Activated T-cell treated with anti-CD3 and anti-CD28 coated beads, Interleukin-2, amount 50 U/mL, for 4 hours (primary cell): Measurements from ENCODE around the gene HOXC4. TPM values are rescaled to one million over a fixed set of nuclear protein-coding genes. Genes with fewer than 3 reads are reported as not detected.

Experiments
- ATAC-seq, 2 donors: fragments of 200-7000 bp; cut with Tn5 transposase; one replicate each; pipeline ENCODE4 v1.10.0; 2021
- DNase-seq: peaks from one replicate; pipeline ENCODE4 v3.0.0-alpha.2; 2020
- H3K27me3 Mint-ChIP-seq: one replicate; pipeline ENCODE4 v1.8.0; 2021; ENCODE audit warnings: low read depth, mixed read lengths
- H3K36me3 Mint-ChIP-seq: one replicate; pipeline ENCODE4 v1.8.0; 2022; ENCODE audit warnings: mixed read lengths; ENCODE audit not compliant: insufficient read depth
- H3K4me1 Mint-ChIP-seq: one replicate; pipeline ENCODE4 v1.8.0; 2021; ENCODE audit warnings: low read depth, mixed read lengths
- H3K4me3 Mint-ChIP-seq: one replicate; pipeline ENCODE4 v1.8.0; 2021; ENCODE audit warnings: mild to moderate bottlenecking, moderate library complexity, mixed read lengths
- H3K9me3 Mint-ChIP-seq: one replicate; pipeline ENCODE4 v1.8.0; 2021; ENCODE audit warnings: mixed read lengths
- total RNA-seq, 3 donors: library from RNA; stranded (reverse); gene quantifications; one replicate each; pipeline ENCODE4 v1.2.1, GENCODE V29; 2021

The HOXC4 gene
- total RNA-seq, 3 donors from 2014 or later, result 0.16 to 0.40 (median 0.29) TPM

DNA sequence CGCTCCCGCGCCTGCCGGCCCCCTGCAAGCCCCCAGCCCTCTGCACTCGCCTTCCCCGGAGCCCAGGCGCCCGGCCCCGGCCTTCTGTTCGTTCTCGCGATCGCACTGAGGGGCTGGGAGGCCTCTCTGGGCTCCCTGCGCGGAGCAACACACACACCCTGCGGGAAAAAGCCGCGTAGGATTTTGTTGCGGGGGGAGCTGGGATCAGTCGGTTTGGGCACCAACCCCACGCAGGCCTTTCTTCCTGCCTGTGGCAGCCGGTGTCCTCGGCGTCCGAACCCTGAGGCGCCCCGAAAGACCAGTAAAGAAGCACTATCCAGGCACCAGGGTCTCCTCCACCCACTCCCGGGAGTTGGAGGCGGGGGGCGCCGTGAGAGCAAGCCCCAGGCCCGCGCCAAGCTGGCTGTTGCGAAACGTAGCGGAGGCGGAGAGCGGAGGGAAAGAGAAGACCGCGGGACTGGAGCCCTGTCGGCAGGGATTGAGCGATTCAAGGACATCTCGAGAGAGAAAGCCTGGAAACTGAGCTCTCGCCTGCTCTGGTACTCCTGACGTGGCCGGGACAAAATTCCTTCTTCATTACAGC, 22.7 kb upstream of the HOXC4 start:
- Mint-ChIP-seq H3K4me1 (peaks cover 24% of the 10 kb centered on the region), H3K27me3 (peaks cover 85% of the 10 kb centered on the region), H3K9me3 (peaks cover 3% of the 10 kb centered on the region), H3K36me3 (no peaks in the 10 kb centered on the region), H3K4me3 (no peak overlapping the region)
- DNase-seq (no peak), ATAC-seq (no peak)

GRCh38 chr12:54031480-54031879, 22.2 kb upstream of the HOXC4 start:
- DNase-seq, result no peak
- H3K4me1 Mint-ChIP-seq, result peaks cover 24% of the 10 kb centered on the region
- H3K27me3 Mint-ChIP-seq, result peaks cover 84% of the 10 kb centered on the region
- H3K36me3 Mint-ChIP-seq, result no peaks in the 10 kb centered on the region
- H3K9me3 Mint-ChIP-seq, result peaks cover 3% of the 10 kb centered on the region
- no peak for ATAC-seq
- no peak overlapping the region for H3K4me3 Mint-ChIP-seq

DNA sequence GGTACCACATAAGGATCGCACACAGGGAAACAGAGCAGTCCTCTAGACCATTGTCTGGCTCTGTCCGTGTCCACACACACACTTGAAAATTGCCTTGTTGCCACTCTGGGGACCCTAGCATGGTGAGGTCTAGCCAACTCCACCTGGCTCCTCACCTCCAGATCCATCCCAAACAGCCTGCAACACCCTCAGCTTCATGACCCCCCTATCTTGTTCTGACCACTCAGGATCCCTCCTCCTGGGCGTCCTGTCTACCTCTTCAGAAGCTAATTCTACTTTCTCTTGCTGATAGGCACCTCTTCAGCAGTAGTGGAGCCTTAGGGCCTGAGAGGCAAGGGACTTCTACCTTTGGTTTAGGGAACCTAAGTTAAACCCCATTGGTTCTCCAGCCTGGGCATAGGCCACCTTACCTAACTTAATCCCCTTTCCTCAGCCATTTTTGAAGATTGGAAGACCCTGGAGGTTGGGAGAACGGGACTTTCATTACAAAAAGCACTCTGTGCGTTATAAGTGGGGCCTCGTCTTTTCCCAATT, 21.5 kb upstream of the HOXC4 start:
- H3K36me3 Mint-ChIP-seq, result no peaks in the 10 kb centered on the region
- H3K4me3 Mint-ChIP-seq, result peak overlapping the region; percentile 5
- H3K4me1 Mint-ChIP-seq, result peaks cover 19% of the 10 kb centered on the region
- ATAC-seq (no peak), DNase-seq (no peak)
- H3K9me3 Mint-ChIP-seq, result peaks cover 3% of the 10 kb centered on the region
- peaks cover 83% of the 10 kb centered on the region for H3K27me3 Mint-ChIP-seq

GRCh38 chr12:54032627-54033100, 21.0 kb upstream of the HOXC4 start, which contains the start of gene HOXC5:
Gene HOXC5, plus strand, starts transcription at chr12:54033050. Its CDS starts 73 bp downstream, at chr12:54033123.
- peak within 1 kb of the TSS; percentile 43 for H3K4me3 Mint-ChIP-seq
- no peaks in the 10 kb centered on the region for H3K36me3 Mint-ChIP-seq
- ATAC-seq (no peak), DNase-seq (peak; percentile 58)
- peaks cover 19% of the 10 kb centered on the region for H3K4me1 Mint-ChIP-seq
- H3K27me3 Mint-ChIP-seq, result peaks cover 83% of the 10 kb centered on the region
- peaks cover 3% of the 10 kb centered on the region for H3K9me3 Mint-ChIP-seq

DNA sequence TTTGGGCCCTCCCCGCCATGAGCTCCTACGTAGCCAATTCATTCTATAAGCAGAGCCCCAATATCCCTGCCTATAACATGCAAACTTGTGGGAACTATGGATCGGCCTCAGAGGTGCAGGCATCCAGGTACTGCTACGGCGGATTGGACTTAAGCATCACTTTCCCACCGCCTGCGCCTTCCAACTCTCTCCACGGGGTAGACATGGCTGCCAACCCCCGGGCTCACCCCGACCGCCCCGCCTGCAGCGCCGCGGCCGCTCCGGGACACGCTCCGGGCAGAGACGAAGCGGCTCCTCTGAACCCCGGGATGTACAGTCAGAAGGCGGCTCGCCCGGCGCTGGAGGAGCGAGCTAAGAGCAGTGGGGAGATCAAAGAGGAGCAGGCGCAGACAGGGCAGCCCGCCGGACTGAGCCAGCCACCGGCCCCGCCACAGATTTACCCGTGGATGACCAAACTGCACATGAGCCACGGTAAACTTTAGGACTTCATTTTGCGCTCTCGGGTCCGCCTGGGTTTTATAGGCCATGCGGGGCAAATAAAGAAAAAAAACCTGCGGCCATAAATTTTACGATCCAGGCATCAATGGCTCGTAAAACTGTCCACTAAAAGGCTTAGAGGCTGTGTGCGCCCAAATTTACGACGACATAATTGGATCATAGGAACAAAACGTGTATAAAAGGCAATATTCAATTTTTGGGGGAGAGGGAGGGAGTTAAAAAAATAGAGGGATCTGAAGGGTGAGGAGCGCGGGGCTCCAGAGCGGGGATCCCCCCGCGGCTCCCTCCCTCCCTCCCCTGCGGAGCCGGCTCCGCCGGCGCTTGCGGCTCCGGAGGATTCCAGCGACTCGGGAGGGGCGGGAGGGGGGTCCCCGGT, 20.3 kb upstream of the HOXC4 start:
- ATAC-seq (peak; percentile 25 to 36), DNase-seq (no peak)
- peaks cover 19% of the 10 kb centered on the region for H3K4me1 Mint-ChIP-seq
- peaks cover 3% of the 10 kb centered on the region for H3K9me3 Mint-ChIP-seq
- H3K36me3 Mint-ChIP-seq, result no peaks in the 10 kb centered on the region
- H3K4me3 Mint-ChIP-seq, result peak overlapping the region; percentile 43
- peaks cover 83% of the 10 kb centered on the region for H3K27me3 Mint-ChIP-seq

GRCh38 chr12:54033980-54034784, 19.5 kb upstream of the HOXC4 start:
- Mint-ChIP-seq H3K27me3 (peaks cover 87% of the 10 kb centered on the region), H3K36me3 (no peaks in the 10 kb centered on the region), H3K4me3 (peak overlapping the region; percentile 44), H3K9me3 (peaks cover 3% of the 10 kb centered on the region), H3K4me1 (peaks cover 16% of the 10 kb centered on the region)
- ATAC-seq (peak; percentile 16), DNase-seq (no peak)

DNA sequence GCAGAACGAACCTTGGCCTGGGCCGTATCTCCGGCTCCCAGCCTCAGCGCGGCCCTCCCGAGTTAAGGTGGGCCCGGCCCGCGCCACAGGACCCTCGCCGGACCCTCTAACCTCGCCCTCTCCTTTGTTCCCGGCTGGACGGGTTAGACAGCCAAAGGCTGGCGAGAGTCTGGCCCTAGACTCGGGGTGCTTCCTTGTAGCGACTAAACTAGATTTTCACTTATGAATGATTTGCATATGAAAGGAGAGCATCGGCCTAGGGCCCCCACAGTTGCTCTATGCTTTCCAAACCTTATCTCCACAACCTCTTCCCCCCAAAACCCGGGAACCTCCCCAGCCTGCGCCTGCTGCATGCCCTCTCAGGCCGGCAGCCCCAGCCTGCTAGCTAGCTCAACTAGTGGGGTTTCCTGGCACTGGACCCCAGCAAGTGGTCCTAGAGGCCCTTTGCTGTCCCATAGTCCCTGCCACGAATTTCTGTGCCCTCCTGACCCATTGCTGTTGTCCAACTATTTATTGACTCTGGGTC, 18.8 kb upstream of the HOXC4 start:
- DNase-seq (no peak), ATAC-seq (no peak)
- peaks cover 3% of the 10 kb centered on the region for H3K9me3 Mint-ChIP-seq
- no peaks in the 10 kb centered on the region for H3K36me3 Mint-ChIP-seq
- H3K4me3 Mint-ChIP-seq, result peak overlapping the region; percentile 54
- peaks cover 13% of the 10 kb centered on the region for H3K4me1 Mint-ChIP-seq
- peaks cover 88% of the 10 kb centered on the region for H3K27me3 Mint-ChIP-seq

GRCh38 chr12:54035568-54036264, 17.9 kb upstream of the HOXC4 start:
- peaks cover 90% of the 10 kb centered on the region for H3K27me3 Mint-ChIP-seq
- H3K4me1 Mint-ChIP-seq, result peaks cover 13% of the 10 kb centered on the region
- no peaks in the 10 kb centered on the region for H3K36me3 Mint-ChIP-seq
- H3K9me3 Mint-ChIP-seq, result peaks cover 3% of the 10 kb centered on the region
- no peak for DNase-seq
- no peak for ATAC-seq
- H3K4me3 Mint-ChIP-seq, result no peak overlapping the region

GRCh38 chr12:54036620-54037359, 16.8 kb upstream of the HOXC4 start:
- H3K4me1 Mint-ChIP-seq, result peaks cover 13% of the 10 kb centered on the region
- ATAC-seq (no peak), DNase-seq (no peak)
- H3K4me3 Mint-ChIP-seq, result no peak overlapping the region
- H3K36me3 Mint-ChIP-seq, result no peaks in the 10 kb centered on the region
- H3K9me3 Mint-ChIP-seq, result peaks cover 3% of the 10 kb centered on the region
- peaks cover 86% of the 10 kb centered on the region for H3K27me3 Mint-ChIP-seq

DNA sequence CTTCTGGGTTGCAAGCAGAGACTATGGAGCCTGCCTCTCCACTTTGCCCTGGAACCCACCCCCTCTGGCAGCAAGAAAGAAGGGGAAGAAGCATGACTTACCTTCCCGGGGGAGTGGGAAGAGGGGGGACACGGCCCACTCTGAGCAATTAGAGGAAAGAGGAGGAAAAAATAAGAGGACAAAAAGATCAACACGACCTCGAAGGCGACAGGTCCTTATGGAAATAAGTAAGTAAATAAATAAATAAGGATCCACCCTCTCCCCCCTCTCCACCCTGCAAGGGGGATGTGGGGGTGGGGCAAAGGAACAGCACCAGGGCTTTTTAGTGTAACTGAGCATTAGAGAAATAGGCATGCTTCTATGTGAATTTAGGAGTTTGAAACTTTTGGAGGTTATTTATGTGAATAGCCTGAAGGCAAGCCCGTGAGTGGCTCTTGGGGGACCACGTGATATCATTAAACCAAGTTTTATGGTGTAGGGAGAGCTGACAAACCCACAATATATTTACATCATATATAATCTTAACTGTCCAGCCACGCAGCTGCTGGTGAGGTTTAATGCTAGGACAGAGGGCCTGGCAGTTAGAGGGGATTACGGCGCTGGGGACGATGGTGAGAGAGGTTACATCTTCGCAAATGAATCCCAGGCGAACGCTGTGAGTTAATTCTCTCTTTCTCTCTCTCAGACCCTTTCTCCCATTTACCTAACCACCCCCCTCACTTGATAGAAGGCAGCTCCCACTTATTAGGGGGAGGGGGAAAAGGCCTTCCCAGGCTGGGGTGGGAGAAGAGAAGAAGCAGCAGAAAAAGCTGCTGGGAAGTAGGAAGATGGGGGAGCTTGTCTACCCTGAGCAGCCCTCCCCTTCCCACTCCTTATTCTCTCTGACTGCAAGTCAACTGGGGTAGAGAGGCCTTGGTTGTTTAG, 16.0 kb upstream of the HOXC4 start:
- DNase-seq (no peak), ATAC-seq (no peak)
- Mint-ChIP-seq H3K4me1 (peaks cover 12% of the 10 kb centered on the region), H3K27me3 (peaks cover 86% of the 10 kb centered on the region), H3K36me3 (no peaks in the 10 kb centered on the region), H3K4me3 (no peak overlapping the region), H3K9me3 (peaks cover 3% of the 10 kb centered on the region)

- Mint-ChIP-seq H3K4me3 (no peak overlapping the region), H3K27me3 (peaks cover 85% of the 10 kb centered on the region), H3K4me1 (peaks cover 8% of the 10 kb centered on the region), H3K9me3 (no peaks in the 10 kb centered on the region), H3K36me3 (no peaks in the 10 kb centered on the region)
- ATAC-seq, result no peak
- no peak for DNase-seq
Measured at GRCh38 chr12:54038284-54038870, 15.3 kb upstream of the HOXC4 start.

DNA sequence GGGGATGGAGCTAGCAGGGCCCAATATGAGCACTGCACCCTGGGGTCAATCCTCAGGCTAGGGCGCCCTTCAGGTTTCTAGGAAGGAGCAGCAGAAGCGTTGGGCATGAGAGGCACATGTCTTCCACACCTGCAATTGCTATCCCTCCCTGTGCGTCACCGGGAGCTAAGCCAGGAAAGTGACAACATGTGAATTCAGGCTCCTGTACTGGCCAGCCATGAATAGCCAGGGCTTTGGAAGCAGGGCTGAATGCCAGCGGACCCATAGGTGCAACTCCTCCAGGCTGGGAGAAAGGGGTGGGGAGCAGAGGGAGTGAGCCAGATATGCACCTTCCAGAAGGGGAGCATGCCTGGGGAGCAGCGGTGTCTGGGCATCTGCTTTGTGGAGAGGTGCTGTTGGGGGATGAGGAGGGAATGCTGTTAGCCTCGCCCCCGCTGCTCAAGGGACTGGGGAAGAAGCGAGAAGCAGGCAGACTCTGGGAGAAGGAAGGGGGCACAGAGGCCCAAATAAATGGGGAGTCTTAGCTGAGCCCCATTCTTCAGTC, 14.7 kb upstream of the HOXC4 start:
- peaks cover 5% of the 10 kb centered on the region for H3K4me1 Mint-ChIP-seq
- H3K36me3 Mint-ChIP-seq, result no peaks in the 10 kb centered on the region
- ATAC-seq (no peak), DNase-seq (no peak)
- peaks cover 88% of the 10 kb centered on the region for H3K27me3 Mint-ChIP-seq
- no peaks in the 10 kb centered on the region for H3K9me3 Mint-ChIP-seq
- H3K4me3 Mint-ChIP-seq, result no peak overlapping the region
